ENCODE data around the gene KCNK4. TPM values are rescaled to one million over a fixed set of nuclear protein-coding genes. Genes with fewer than 3 reads are reported as not detected.

KCNK4 gene
- polyA plus RNA-seq, 3 donors = not detected

- Histone ChIP-seq H4K20me1 (ENCODE audit: insufficient read depth, low read length) (peaks cover 7% of the 10 kb centered on the region), H3K4me1 (ENCODE audit: control insufficient read depth in 1 of 2, insufficient read depth in 2 of 2, low read length in 2 of 2) (no peaks in the 10 kb centered on the region), H3K4me2 (replicated peaks; ENCODE audit: extremely low read depth, low read length, poor library complexity, severe bottlenecking) (no peak overlapping the region), H3K4me3 (replicated peaks in 1 of 3; ENCODE audit: low read depth in 2 of 3, low read length in 3 of 3) (no peak overlapping the region), H2AFZ (ENCODE audit: insufficient read depth, low read depth, low read length, poor library complexity, severe bottlenecking) (no peak overlapping the region), H3K36me3 (replicated peaks in 1 of 2; ENCODE audit: control insufficient read depth in 1 of 2, insufficient read depth in 2 of 2, low read length in 2 of 2) (peaks cover 91 to 95% of the 10 kb centered on the region in 2 donors), H3K9me3 (replicated peaks in 1 of 2; ENCODE audit: control insufficient read depth in 1 of 2, insufficient read depth in 1 of 2, low read length in 2 of 2) (no peaks in the 10 kb centered on the region), H3K27me3 (ENCODE audit: control insufficient read depth in 2 of 2, insufficient read depth in 2 of 2, low read length in 2 of 2) (no peaks in the 10 kb centered on the region), H3K27ac (ENCODE audit: low read depth in 1 of 2, low read length in 2 of 2) (no peak overlapping the region), H3K79me2 (ENCODE audit: insufficient read depth, low read length) (no peaks in the 10 kb centered on the region), H3K9ac (ENCODE audit: insufficient read depth, low read length, poor library complexity, severe bottlenecking) (no peak overlapping the region)
- no peaks in the 10 kb centered on the region for H3K4me1 Mint-ChIP-seq
- no peak for DNase-seq
- WGBS (ENCODE audit: insufficient coverage) = 100% methylated on average over 3 of the region's 6 CpGs
- H3K36me3 Mint-ChIP-seq = peaks cover 63 to 89% of the 10 kb centered on the region in 2 donors
- H3K9me3 Mint-ChIP-seq = peaks cover 0 to 4% (median 0%) of the 10 kb centered on the region in 7 donors
- H3K27me3 Mint-ChIP-seq (ENCODE audit: low read depth in 3 of 3) = peaks cover 0 to 1% (median 0%) of the 10 kb centered on the region in 3 donors
- intact Hi-C loops (cut with micrococcal nuclease) = no loop called here
- TF ChIP-seq, protein P1, sequence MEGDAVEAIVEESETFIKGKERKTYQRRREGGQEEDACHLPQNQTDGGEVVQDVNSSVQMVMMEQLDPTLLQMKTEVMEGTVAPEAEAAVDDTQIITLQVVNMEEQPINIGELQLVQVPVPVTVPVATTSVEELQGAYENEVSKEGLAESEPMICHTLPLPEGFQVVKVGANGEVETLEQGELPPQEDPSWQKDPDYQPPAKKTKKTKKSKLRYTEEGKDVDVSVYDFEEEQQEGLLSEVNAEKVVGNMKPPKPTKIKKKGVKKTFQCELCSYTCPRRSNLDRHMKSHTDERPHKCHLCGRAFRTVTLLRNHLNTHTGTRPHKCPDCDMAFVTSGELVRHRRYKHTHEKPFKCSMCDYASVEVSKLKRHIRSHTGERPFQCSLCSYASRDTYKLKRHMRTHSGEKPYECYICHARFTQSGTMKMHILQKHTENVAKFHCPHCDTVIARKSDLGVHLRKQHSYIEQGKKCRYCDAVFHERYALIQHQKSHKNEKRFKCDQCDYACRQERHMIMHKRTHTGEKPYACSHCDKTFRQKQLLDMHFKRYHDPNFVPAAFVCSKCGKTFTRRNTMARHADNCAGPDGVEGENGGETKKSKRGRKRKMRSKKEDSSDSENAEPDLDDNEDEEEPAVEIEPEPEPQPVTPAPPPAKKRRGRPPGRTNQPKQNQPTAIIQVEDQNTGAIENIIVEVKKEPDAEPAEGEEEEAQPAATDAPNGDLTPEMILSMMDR (IDR thresholded peaks at IDR 0.05) = no peak
- H3K4me3 Mint-ChIP-seq = peak overlapping the region in 1 of 2 donors; percentile 54
- peak overlapping the region in 4 of 7 donors; percentile 10 to 66 (median 59) for H3K27ac Mint-ChIP-seq
These were observed 30.9 kb upstream of the KCNK4 start for GRCh38 chr11:64260147-64260708.

DNA sequence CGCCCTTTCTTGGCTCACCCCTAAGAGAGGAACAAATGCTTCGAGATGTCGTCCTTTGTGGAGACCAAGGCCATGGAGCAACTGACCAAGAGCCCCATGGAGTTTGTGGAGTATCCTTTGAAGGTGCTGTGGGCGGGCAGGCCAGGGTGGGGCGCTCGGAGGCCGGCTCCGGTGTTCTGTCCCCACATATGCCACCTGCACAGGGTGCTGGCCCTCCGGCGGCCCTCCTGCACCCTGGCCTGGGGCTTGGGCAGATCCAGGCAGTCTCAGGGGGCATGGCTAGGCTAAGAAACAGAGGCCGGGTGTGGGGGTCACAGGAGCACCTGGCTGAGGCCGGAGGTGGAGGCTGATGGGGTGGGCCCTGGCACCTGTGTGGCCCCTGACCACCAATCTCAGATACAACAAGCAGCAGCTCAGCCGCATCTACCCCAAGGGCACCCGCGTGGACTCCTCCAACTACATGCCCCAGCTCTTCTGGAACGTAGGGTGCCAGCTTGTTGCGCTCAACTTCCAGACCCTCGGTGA is 29.5 kb upstream of the KCNK4 start:
- H3K27ac Mint-ChIP-seq = peak overlapping the region in 2 of 7 donors; percentile 13 to 59
- 97% methylated on average over 18 of the region's 18 CpGs for WGBS (ENCODE audit: insufficient coverage)
- no peak for DNase-seq
- peaks cover 66 to 89% of the 10 kb centered on the region in 2 donors for H3K36me3 Mint-ChIP-seq
- H3K9me3 ChIP-seq (replicated peaks in 1 of 2; ENCODE audit: control insufficient read depth in 1 of 2, insufficient read depth in 1 of 2, low read length in 2 of 2) = no peaks in the 10 kb centered on the region
- no peak overlapping the region for H3K4me2 ChIP-seq (replicated peaks; ENCODE audit: extremely low read depth, low read length, poor library complexity, severe bottlenecking)
- no peaks in the 10 kb centered on the region for H3K4me1 ChIP-seq (ENCODE audit: control insufficient read depth in 1 of 2, insufficient read depth in 2 of 2, low read length in 2 of 2)
- no peaks in the 10 kb centered on the region for H3K27me3 Mint-ChIP-seq (ENCODE audit: low read depth in 3 of 3)
- no peaks in the 10 kb centered on the region for H3K27me3 ChIP-seq (ENCODE audit: control insufficient read depth in 2 of 2, insufficient read depth in 2 of 2, low read length in 2 of 2)
- intact Hi-C loops (cut with micrococcal nuclease) = no loop called here
- H3K4me3 Mint-ChIP-seq = no peak overlapping the region
- no peak overlapping the region for H3K9ac ChIP-seq (ENCODE audit: insufficient read depth, low read length, poor library complexity, severe bottlenecking)
- TF ChIP-seq, protein P1 (IDR thresholded peaks at IDR 0.05) = no peak
- H3K79me2 ChIP-seq (ENCODE audit: insufficient read depth, low read length) = no peaks in the 10 kb centered on the region
- no peak overlapping the region for H2AFZ ChIP-seq (ENCODE audit: insufficient read depth, low read depth, low read length, poor library complexity, severe bottlenecking)
- no peaks in the 10 kb centered on the region for H3K4me1 Mint-ChIP-seq
- H3K4me3 ChIP-seq (replicated peaks in 1 of 3; ENCODE audit: low read depth in 2 of 3, low read length in 3 of 3) = no peak overlapping the region
- peaks cover 7% of the 10 kb centered on the region for H4K20me1 ChIP-seq (ENCODE audit: insufficient read depth, low read length)
- H3K27ac ChIP-seq (ENCODE audit: low read depth in 1 of 2, low read length in 2 of 2) = no peak overlapping the region
- H3K36me3 ChIP-seq (replicated peaks in 1 of 2; ENCODE audit: control insufficient read depth in 1 of 2, insufficient read depth in 2 of 2, low read length in 2 of 2) = peaks cover 90 to 95% of the 10 kb centered on the region in 2 donors
- peaks cover 0 to 4% (median 0%) of the 10 kb centered on the region in 7 donors for H3K9me3 Mint-ChIP-seq
